HG03159 (cell line): Measurements from ENCODE around the gene WRAP53.

Experiments used
- ATAC-seq: cut with Tn5 transposase; IDR thresholded peaks from one replicate; pipeline ENCODE4 v1.9.1; 2021; ENCODE audit warnings: mild to moderate bottlenecking, moderate library complexity; ENCODE audit not compliant: unreplicated experiment

WRAP53 gene

DNA sequence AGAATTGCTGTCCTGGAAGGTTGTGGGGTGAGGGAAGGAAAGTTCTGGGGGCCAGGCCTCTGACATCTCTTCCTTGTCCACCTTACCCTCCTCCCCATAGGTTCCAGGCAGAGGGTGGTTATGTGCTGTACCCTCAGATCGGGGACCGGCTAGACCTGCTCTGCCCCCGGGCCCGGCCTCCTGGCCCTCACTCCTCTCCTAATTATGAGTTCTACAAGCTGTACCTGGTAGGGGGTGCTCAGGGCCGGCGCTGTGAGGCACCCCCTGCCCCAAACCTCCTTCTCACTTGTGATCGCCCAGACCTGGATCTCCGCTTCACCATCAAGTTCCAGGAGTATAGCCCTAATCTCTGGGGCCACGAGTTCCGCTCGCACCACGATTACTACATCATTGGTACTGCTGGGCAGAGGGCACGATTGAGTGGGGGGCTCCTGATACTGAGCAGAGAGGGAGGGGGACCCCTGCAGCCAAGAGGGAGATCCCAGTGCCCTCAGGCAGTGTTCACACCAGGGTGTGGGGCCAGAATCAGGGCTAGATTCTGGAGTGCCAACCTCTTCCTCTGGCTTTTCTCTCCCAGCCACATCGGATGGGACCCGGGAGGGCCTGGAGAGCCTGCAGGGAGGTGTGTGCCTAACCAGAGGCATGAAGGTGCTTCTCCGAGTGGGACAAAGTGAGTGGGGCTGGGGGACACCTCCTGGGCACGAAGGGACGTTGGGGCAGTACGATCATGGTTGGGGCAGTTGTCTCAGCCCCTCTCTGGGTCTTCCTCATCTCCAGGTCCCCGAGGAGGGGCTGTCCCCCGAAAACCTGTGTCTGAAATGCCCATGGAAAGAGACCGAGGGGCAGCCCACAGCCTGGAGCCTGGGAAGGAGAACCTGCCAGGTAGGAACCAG is 19.8 kb downstream of the WRAP53 start:
- no peak for ATAC-seq

GRCh38 chr17:7709031-7709430 is 20.8 kb downstream of the WRAP53 start:
- ATAC-seq = no peak

GRCh38 chr17:7710301-7710700 is 22.0 kb downstream of the WRAP53 start:
- ATAC-seq = no peak

DNA sequence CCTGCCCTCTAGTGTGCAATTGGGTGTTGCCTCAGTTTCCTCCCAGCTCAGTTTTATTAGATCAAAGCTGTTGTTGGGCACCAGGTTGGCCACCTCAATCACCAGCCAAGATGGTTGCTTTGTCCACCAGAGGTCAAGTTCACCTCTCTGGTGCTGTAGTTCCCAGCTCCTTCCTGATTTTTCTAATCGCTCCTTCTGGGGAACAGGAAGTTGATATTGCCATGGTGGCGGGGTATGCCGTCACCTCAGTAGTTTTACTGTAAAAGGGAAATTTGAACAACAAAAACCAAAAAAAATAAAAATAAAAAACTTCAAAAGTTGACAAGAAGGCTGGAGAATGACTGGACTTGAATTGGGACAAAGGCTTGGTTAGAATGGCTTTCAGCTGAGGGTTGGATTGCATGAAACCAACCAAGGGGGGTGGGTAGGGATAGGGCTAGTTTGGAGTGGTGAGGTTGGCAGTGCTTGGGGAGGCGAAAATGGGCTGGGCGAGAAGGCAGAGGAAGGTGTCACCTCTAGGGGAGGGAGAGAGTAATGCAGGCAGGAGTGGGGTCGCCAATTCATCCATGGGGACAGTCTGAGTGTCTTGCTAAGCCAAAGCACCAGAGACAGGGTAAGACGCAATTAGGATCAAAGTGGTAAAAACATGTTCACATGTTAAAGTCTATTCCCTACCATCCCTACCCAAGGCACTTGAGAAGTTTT is 22.9 kb downstream of the WRAP53 start:
- ATAC-seq = no peak

DNA sequence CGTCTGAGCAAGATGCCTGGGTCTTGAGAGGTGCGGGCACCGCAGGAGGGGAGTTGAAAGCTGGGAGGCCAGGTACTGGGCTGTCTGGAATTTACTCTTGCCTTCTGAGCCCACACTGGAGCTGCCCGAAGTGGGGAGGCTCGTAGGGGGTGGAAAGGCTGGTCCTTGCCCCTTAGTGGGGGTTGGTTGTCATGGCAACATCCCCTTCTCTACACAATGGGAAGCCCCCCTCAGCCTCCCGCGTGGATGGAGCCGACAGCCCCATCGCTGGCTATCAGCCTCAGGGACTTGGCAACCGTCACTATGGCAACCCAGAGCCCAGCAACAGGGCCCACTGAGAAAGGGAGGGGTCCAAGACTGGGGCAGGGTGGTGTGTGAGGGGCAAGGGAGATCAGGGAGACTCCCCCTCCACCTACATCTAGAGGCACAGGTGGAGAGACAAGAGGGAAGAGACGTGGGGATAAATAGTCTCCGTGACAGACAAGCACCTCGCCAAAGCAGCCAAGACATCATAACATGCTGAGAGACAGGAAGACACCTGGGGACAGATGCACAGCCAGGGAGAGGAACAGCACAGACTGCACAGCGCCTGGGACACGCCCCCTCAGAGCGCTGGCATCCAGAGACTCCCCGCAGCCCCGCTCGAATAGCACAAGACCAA is 24.0 kb downstream of the WRAP53 start:
- ATAC-seq = no peak

DNA sequence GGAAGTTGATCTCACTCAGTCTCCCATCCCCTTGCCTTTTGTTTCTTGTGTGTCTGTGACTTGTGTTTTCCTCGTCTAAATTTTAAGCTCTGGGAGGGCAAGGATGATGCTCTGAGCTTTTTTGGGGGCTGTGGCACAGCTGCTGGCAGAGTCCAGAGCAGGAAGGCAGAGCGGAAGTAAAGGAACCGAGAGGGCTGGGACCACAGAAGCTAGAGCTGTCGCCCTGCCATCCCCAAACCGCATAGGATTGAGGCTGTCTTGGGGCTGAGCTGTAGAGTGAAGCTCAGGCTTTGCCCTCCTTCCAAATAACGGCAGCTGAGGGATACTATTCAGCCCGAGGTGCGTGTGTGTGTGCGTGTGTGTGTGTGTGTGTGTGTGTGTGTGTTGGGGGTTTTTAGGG is 25.5 kb downstream of the WRAP53 start:
- no peak for ATAC-seq

DNA sequence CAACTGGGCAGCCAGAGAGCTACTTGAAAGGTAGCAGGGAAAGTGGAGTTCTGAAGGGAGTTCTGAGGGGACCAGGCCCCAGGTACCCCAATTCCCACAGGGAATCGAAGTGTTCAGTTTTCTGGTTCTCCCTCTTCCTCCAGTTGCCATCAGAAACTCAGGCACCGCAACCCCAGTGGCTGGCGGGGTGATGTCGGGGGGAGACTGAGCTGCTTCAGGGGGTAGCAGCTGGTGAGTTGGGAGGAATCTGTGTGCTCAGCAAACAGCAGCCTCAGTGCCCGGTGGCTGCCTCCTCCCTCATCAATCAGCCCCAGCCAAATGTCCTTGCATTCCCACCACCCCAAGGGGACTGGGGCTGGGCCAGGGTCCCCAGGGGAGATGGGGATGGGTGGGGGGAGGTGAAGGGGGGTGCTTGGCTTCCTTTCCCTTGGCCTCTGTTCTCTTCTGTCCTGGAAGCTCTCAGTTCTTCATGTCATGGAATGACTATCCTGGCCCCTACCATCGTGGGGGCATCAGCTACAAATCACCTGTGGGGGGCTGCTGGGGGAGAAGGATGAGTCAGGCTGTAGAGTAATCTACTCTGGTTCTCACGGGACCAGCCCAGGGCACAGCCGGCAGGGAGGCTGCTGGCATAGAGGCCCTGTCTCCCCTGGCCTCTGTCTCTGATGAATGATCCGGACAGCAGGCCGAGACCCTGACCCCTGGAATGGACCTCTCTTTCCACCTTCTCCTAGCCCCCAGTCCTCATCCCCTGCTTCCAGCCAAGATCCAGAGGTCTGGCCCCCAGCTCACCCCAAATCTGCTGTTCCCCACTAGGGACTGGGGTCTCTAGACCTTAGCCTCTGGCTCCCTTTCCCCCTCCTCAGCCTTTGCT is 26.7 kb downstream of the WRAP53 start:
- ATAC-seq = no peak

GRCh38 chr17:7715936-7716886 is 27.9 kb downstream of the WRAP53 start:
- ATAC-seq = no peak

DNA sequence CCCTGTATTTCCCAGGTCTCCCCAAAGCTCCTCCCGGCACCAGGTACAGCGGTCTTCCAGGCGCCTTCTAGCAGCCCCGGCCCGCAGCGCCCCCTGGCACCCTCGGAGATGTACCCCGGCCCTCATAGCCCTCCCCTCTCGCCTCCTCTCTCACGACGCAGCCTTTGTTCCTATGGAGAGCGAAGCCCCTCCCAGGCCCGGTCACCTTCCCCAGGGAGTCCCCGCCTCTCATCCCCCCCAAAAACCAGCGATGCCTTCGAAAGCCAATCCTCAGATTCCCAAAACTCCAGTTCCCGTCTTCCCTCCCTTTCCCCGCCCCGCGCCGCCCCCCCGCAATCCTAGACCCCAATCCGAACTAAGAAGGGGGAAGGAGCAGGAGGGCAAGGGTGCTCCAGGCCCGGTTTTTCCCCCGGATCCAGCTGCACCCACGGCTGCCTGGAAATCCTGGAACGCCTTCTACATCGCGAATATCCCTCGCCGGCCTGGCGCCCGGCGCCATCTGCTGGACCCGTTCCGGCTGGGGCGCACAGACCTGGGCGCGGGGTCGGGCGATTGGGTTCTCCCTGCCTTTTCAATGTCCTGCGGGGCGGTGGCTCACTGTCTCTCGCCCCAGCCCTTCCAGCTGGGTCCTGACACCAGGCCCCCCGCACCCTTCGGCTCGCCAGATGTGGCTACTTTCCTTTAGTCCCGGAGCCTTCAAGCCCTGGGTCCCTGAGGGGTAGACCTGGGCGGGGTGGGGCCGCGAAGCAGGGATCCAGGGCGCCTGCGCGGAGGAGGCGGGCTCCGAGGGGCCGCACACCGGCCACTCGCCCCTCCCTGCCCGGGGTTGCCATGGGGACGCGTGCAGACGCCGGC is 28.9 kb downstream of the WRAP53 start, which contains the start of gene DNAH2:
Gene DNAH2, plus strand, starts transcription at position 844 of the 855 bp plus-strand sequence. CDS start 1,991 bp downstream, outside the sequence.
- ATAC-seq = no peak

GRCh38 chr17:7717756-7718350 is 29.6 kb downstream of the WRAP53 start:
- no peak for ATAC-seq

- ATAC-seq = no peak
Observed at GRCh38 chr17:7719661-7720060, 31.4 kb downstream of the WRAP53 start.

DNA sequence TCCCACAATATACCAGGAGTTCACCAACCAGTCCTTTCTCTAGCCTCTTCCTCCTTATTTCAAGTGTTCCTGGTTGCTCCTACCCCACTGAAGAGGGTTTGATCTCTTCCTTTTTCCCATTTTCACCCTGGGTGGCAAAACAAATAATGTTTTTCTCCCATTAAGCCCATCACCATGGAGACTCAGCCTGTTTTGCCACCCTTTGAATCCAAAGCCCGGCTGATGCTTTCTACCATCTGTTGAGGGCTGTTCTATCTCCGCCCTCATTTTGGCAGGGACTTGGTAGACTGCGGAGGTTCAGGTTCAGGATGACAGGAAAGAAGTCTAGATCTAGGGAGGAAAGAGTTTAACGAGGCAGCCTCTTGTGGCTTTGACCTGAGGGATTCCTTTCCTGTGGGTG is 31.8 kb downstream of the WRAP53 start:
- no peak for ATAC-seq

- no peak for ATAC-seq
Observed at GRCh38 chr17:7721612-7722011, 33.3 kb downstream of the WRAP53 start.

GRCh38 chr17:7727886-7728285 is 39.6 kb downstream of the WRAP53 start:
- no peak for ATAC-seq

DNA sequence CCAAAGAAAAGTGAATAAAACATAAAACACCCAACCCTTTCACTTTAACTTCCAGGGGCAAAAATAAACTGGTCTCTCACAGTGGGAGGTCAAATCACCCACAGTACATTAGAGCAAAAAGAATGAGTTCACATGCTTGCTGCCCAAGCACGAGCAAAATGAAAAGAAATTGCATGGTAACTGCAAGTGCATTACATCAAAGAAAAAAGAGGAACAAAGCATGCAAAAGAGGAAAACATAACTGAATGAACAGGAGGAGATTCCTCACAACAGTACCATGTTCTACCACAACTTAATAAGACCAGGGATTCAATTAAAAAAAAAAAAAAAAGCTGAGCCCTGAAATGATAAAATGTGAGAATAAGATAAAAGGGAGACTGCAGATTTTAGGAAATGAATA is 41.5 kb downstream of the WRAP53 start:
- no peak for ATAC-seq

DNA sequence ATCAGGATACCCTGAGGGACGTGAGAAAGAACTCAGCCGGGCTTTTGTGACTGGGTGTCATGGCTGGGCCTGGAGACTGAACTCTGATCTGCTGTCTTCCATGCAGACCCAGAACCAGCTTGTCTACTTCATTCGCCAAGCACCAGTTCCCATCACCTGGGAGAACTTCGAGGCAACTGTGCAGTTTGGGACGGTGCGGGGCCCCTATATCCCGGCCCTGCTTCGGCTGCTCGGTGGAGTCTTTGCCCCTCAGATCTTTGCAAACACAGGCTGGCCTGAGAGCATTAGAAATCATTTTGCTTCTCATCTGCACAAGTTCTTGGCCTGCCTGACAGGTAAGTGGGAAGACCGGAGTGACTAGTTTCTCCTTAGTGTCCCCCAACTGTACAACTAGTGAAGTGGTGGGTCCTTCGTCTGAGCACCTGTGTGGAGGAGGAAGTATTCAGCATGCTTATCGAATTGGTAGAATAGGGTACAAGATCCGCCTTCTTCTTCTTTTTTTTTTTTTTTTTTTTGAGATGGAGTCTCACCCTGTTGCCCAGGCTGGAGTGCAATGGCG is 44.8 kb downstream of the WRAP53 start:
- ATAC-seq = no peak

GRCh38 chr17:7737601-7738000 is 49.3 kb downstream of the WRAP53 start:
- ATAC-seq = no peak

DNA sequence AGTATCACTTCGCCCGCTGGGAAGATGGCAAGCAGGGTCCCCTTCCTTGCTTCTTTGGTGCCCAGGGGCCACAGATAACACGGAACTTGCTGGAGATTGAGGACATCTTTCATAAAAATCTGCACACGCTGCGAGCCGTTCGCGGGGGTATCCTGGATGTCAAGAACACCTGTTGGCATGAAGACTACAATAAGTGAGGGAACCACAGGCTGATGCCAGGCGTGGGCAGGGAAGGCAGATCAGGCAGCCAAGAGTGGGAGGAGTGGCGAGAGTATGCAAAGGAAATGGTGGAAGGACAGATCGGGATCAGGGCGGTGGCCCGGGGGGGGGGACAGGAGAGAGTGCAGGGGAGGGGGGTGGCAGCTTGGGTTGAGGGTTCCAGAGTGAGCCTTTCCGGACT is 51.5 kb downstream of the WRAP53 start:
- no peak for ATAC-seq
